Pancreas (tissue), 10 donors: ENCODE results near the gene CIC. TPM values are rescaled to one million over a fixed set of nuclear protein-coding genes. Genes with fewer than 3 reads are reported as not detected.
A peak's percentile ranks its signal among the peaks of the same experiment; 100 is the strongest.

Experiments used
- ATAC-seq, 4 donors: fragments of 200-7000 bp; cut with Tn5 transposase; one replicate each; pipeline versions ENCODE4 v1.8.0 to v1.9.1; 2020; ENCODE audit warnings: mild to moderate bottlenecking in 4 of 4, moderate library complexity in 4 of 4
- DNase-seq, 6 donors: peaks; one replicate each; pipeline ENCODE4 v3.0.0-alpha.2; 2020
- FAIRE-seq: peaks from 2 replicates; lab custom pipeline; 2012; peaks lifted over from hg19 to GRCh38; lab: Jason Lieb, UNC
- H3K27ac ChIP-seq, 4 donors: fragments of 200-600 bp; sonication (generic); 1 replicate in 3 of 4; 2 replicates in 1 of 4; pipeline versions ENCODE4 v1.5.0 to v1.8.0; 2020
- H3K27me3 ChIP-seq, 4 donors: fragments of 200-600 bp; one replicate each; pipeline ENCODE4 v1.8.0; 2021
- H3K36me3 ChIP-seq, 3 donors: fragments of 200-600 bp; sonication (generic) in 1 of 3; one replicate each; pipeline versions ENCODE4 v1.5.0 to v1.8.0; 2020 to 2021
- H3K4me1 ChIP-seq, 3 donors: fragments of 200-600 bp; one replicate each; pipeline ENCODE4 v1.8.0; 2021
- H3K4me3 ChIP-seq, 4 donors: fragments of 200-600 bp; sonication (generic) in 2 of 4; one replicate each; pipeline versions ENCODE4 v1.5.0 to v1.8.0; 2020 to 2021
- H3K9me3 ChIP-seq, 4 donors: fragments of 200-600 bp; one replicate each; pipeline ENCODE4 v1.8.0; 2021
- CTCF ChIP-seq, 4 donors: fragments of 200-600 bp; sonication (generic) in 3 of 4; IDR thresholded peaks; one replicate each; pipeline versions ENCODE4 v1.5.0 to v1.8.0; 2021; ENCODE audit warnings: antibody characterized with exemption in 4 of 4
- WGBS, 2 donors: extraction: QIAGEN DNeasy Blood & Tissue Kit; methylation state at CpG; one replicate each; pipeline ENCODE4 v1.1.7; 2013; 5-methylcytosine and 5-hydroxymethylcytosine counted together
- intact Hi-C, 3 donors: fragments of 100-400 bp; cut with DNase I; formaldehyde crosslinking; loops; one replicate each; pipeline versions ENCODE4 v1.11.1 to v1.14.2; 2022
- polyA plus RNA-seq, 2 donors: library from polyadenylated mRNA; stranded (reverse); fragments of 200-250 nt; gene quantifications; one replicate each; pipeline ENCODE4 v1.2.3, GENCODE V29; 2013
- total RNA-seq, 6 donors: library from RNA; stranded (reverse); fragmentation: NEBNext Ultra II Directional in 4 of 6; extraction: Animal tissue kit (Norgen Biotek cat#: 25700) in 4 of 6; gene quantifications; one replicate each; pipeline versions ENCODE4 v1.2.1 to v1.2.4, GENCODE V29; 2021 to 2023
- donor health status: healthy with polysubstance abuse.
- donor health status: DM: no; HTN: no; CAD: no; lungs with moderate emphysema.
- donor health status: DM: no; HTN: no; CAD: no.
- donor health status: control.
- donor health status: control.
- donor health status: Bipolar disorder and iron deficiency.
- donor health status: DM: yes; HTN: yes; CAD: no.
- donor health status: DM: no; HTN: no; CAD: no.
- donor health status: DM: no; HTN: no; CAD: no.
- donor health status: DM: yes; HTN: yes; CAD: no.

Gene CIC
- total and polyA plus RNA-seq, 8 donors, result 27.7 to 65.0 (median 33.4) TPM

- Histone ChIP-seq H3K36me3 (peaks cover 0 to 29% (median 15%) of the 10 kb centered on the region in 3 donors), H3K9me3 (no peaks in the 10 kb centered on the region), H3K4me3 (no peak overlapping the region), H3K27ac (no peak overlapping the region), H3K4me1 (peaks cover 13 to 36% (median 20%) of the 10 kb centered on the region in 3 donors), H3K27me3 (no peaks in the 10 kb centered on the region)
- WGBS, 2 donors, result 91% methylated on average over 22 of the region's 22 CpGs
- DNase-seq (peak in 3 of 6 donors; percentile 18 to 73 (median 42)), ATAC-seq (no peak), FAIRE-seq (no peak)
- intact Hi-C loops, result no loop called here
- no peak for TF ChIP-seq CTCF (IDR thresholded peaks at IDR 0.05)
Observed at GRCh38 chr19:42274065-42274682, 5.1 kb downstream of the CIC start.

- TF ChIP-seq CTCF (IDR thresholded peaks at IDR 0.05), result no peak
- intact Hi-C loops, result no loop called here
- FAIRE-seq, result no peak
- Histone ChIP-seq H3K36me3 (peaks cover 0 to 29% (median 15%) of the 10 kb centered on the region in 3 donors), H3K27ac (no peak overlapping the region), H3K9me3 (no peaks in the 10 kb centered on the region), H3K4me3 (no peak overlapping the region), H3K4me1 (peaks cover 16 to 42% (median 25%) of the 10 kb centered on the region in 3 donors), H3K27me3 (no peaks in the 10 kb centered on the region)
- no peak for ATAC-seq
- WGBS, 2 donors, result 59 to 70% methylated on average over 7 of the region's 7 CpGs
- DNase-seq, result peak in 3 of 6 donors; percentile 22 to 45 (median 31)
Observed at GRCh38 chr19:42275103-42275502, 6.1 kb downstream of the CIC start.

- ATAC-seq, result no peak
- WGBS, 2 donors, result 80 to 83% methylated on average over 3 of the region's 3 CpGs
Observed at GRCh38 chr19:42275517-42275916, 6.5 kb downstream of the CIC start.

GRCh38 chr19:42276284-42276683 is 7.2 kb downstream of the CIC start:
- peaks cover 18 to 40% (median 20%) of the 10 kb centered on the region in 3 donors for H3K4me1 ChIP-seq

More at GRCh38 chr19:42275517-42275916, 6.5 kb downstream of the CIC start:
- no peak overlapping the region for H3K27ac ChIP-seq
- H3K4me1 ChIP-seq, result peaks cover 16 to 42% (median 25%) of the 10 kb centered on the region in 3 donors
- FAIRE-seq, result no peak
- H3K27me3 ChIP-seq, result no peaks in the 10 kb centered on the region
- intact Hi-C loops, result no loop called here
- H3K36me3 ChIP-seq, result peaks cover 0 to 29% (median 15%) of the 10 kb centered on the region in 3 donors
- no peaks in the 10 kb centered on the region for H3K9me3 ChIP-seq
- DNase-seq, result no peak
- TF ChIP-seq CTCF (IDR thresholded peaks at IDR 0.05), result no peak
- H3K4me3 ChIP-seq, result no peak overlapping the region

More at GRCh38 chr19:42276284-42276683, 7.2 kb downstream of the CIC start:
- ATAC-seq (no peak), FAIRE-seq (no peak), DNase-seq (peak in 1 of 6 donors; percentile 38)
- H3K4me3 ChIP-seq, result no peak overlapping the region
- no peak overlapping the region for H3K27ac ChIP-seq
- H3K36me3 ChIP-seq, result peaks cover 0 to 29% (median 15%) of the 10 kb centered on the region in 3 donors
- WGBS, 2 donors, result 71 to 79% methylated on average over 3 of the region's 3 CpGs
- H3K27me3 ChIP-seq, result no peaks in the 10 kb centered on the region
- H3K9me3 ChIP-seq, result no peaks in the 10 kb centered on the region
- intact Hi-C loops, result no loop called here
- TF ChIP-seq CTCF (IDR thresholded peaks at IDR 0.05), result no peak
